Measurements from ENCODE around the gene ATR.

GRCh38 chr3:142595581-142595950, 17.0 kb upstream of the ATR start:
- TF ChIP-seq ZNF76 (tag by site-specific recombination; IDR thresholded peaks at IDR 0.05; ENCODE audit: borderline replicate concordance, low read depth) (no peak), BCL11A (tag by site-specific recombination; IDR thresholded peaks at IDR 0.05; ENCODE audit: low read depth) (no peak), MEIS1 (CRISPR knock-in tag; IDR thresholded peaks at IDR 0.05; ENCODE audit: borderline replicate concordance) (no peak), ZNF792 (tag by site-specific recombination; IDR thresholded peaks at IDR 0.05) (no peak), SP3 (tag by site-specific recombination; IDR thresholded peaks at IDR 0.05) (no peak)
- TF ChIP-seq, protein P1, sequence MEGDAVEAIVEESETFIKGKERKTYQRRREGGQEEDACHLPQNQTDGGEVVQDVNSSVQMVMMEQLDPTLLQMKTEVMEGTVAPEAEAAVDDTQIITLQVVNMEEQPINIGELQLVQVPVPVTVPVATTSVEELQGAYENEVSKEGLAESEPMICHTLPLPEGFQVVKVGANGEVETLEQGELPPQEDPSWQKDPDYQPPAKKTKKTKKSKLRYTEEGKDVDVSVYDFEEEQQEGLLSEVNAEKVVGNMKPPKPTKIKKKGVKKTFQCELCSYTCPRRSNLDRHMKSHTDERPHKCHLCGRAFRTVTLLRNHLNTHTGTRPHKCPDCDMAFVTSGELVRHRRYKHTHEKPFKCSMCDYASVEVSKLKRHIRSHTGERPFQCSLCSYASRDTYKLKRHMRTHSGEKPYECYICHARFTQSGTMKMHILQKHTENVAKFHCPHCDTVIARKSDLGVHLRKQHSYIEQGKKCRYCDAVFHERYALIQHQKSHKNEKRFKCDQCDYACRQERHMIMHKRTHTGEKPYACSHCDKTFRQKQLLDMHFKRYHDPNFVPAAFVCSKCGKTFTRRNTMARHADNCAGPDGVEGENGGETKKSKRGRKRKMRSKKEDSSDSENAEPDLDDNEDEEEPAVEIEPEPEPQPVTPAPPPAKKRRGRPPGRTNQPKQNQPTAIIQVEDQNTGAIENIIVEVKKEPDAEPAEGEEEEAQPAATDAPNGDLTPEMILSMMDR (tag by site-specific recombination; IDR thresholded peaks at IDR 0.05): no peak

Data from HEK293 (cell line).